T47D (cell line): ENCODE data around the gene SETD5.

Experiments used
- DNase-seq, 2 experiments: peaks; one replicate each; pipeline versions ENCODE4 v3.0.0 to v3.0.0-alpha.2; 2011 to 2012; ENCODE audit warnings: low read depth in 1 of 2, low spot score in 1 of 2
- JUND ChIP-seq: IDR thresholded peaks from 2 replicates; pipeline ENCODE4 v1.6.1; 2012; ENCODE audit warnings: low read depth
- in situ Hi-C: cut with HindIII; loops from 2 replicates; pipeline ENCODE4 v1.10.0; 2016; ENCODE audit warnings: low sequenced_read_pairs, low pct_unique_long_range_greater_than_20kb

The SETD5 gene

GRCh38 chr3:9396632-9397331 lies 633 bp upstream of the SETD5 start:
- in situ Hi-C loops, result no loop called here
- no peak for TF ChIP-seq JUND

GRCh38 chr3:9397906-9398699 lies 688 bp downstream of the SETD5 start:
- in situ Hi-C loops, result no loop called here
- peak in 1 of 2 experiments; percentile 57 for DNase-seq
- TF ChIP-seq JUND, result no peak

More at GRCh38 chr3:9396632-9397331, 633 bp upstream of the SETD5 start:
- DNase-seq, result peak; percentile 91 to 100

- no peak for DNase-seq
- TF ChIP-seq JUND, result no peak
Measured at GRCh38 chr3:9398700-9399336, 1.4 kb downstream of the SETD5 start.

GRCh38 chr3:9399337-9399703 lies 1.9 kb downstream of the SETD5 start:
- TF ChIP-seq JUND, result no peak
- DNase-seq, result no peak
- in situ Hi-C loops, result no loop called here

More at GRCh38 chr3:9398700-9399336, 1.4 kb downstream of the SETD5 start:
- in situ Hi-C loops, result no loop called here

GRCh38 chr3:9399746-9400145 lies 2.3 kb downstream of the SETD5 start:
- DNase-seq, result peak in 1 of 2 experiments; percentile 65
- TF ChIP-seq JUND, result no peak
- in situ Hi-C loops, result no loop called here

GRCh38 chr3:9400616-9401015 lies 3.2 kb downstream of the SETD5 start:
- DNase-seq, result no peak
- in situ Hi-C loops, result no loop called here
- no peak for TF ChIP-seq JUND

GRCh38 chr3:9401986-9402385 lies 4.6 kb downstream of the SETD5 start:
- TF ChIP-seq JUND, result no peak
- DNase-seq, result no peak
- in situ Hi-C loops, result no loop called here

- no peak for DNase-seq
- no peak for TF ChIP-seq JUND
- in situ Hi-C loops, result no loop called here
Measured at GRCh38 chr3:9402410-9403228, 5.2 kb downstream of the SETD5 start.

GRCh38 chr3:9403463-9403862 lies 6.0 kb downstream of the SETD5 start:
- no peak for DNase-seq
- TF ChIP-seq JUND, result no peak
- in situ Hi-C loops, result no loop called here

- DNase-seq, result no peak
- TF ChIP-seq JUND, result no peak
- in situ Hi-C loops, result no loop called here
Measured at GRCh38 chr3:9404680-9405079, 7.3 kb downstream of the SETD5 start.

- DNase-seq, result no peak
- in situ Hi-C loops, result no loop called here
- no peak for TF ChIP-seq JUND
Measured at GRCh38 chr3:9405756-9406155, 8.3 kb downstream of the SETD5 start.
